T-cell (primary cell): ENCODE data around the gene SYPL1. TPM values are rescaled to one million over a fixed set of nuclear protein-coding genes. Genes with fewer than 3 reads are reported as not detected.
A peak's percentile ranks its signal among the peaks of the same experiment; 100 is the strongest.

Experiments
- ATAC-seq, 4 experiments: fragments of 200-7000 bp in 3 of 4; fragments of 150-1000 bp in 1 of 4; cut with Tn5 transposase; replicated peaks in 1 of 4; 1 replicate in 3 of 4; 2 replicates in 1 of 4; pipeline ENCODE4 v1.10.0; 2021; ENCODE audit warnings: moderate library complexity in 3 of 4, mild to moderate bottlenecking in 2 of 4, moderate number of reproducible peaks in 1 of 4
- CTCF ChIA-PET, 2 donors: fragments of 300-600 bp; sonication (Branson Sonifier 250); formaldehyde crosslinking; loops; one replicate each; lab custom pipeline; 2022; ENCODE audit warnings: antibody characterized with exemption in 2 of 2; lab: Charles Lee
- POLR2A ChIA-PET, 2 donors: fragments of 300-600 bp; sonication (Branson Sonifier 250); formaldehyde crosslinking; loops; one replicate each; lab custom pipeline; 2022; ENCODE audit warnings: antibody characterized with exemption in 2 of 2; lab: Charles Lee
- DNase-seq, 35 experiments: peaks; one replicate each; pipeline versions ENCODE4 v3.0.0 to v3.0.0-alpha.2; 2013 to 2023
- H3K27ac ChIP-seq: one replicate; pipeline ENCODE4 v1.5.1; 2013; ENCODE audit warnings: low read length
- H3K27me3 ChIP-seq, 2 experiments: replicated peaks in 1 of 2; 1 replicate in 1 of 2; 2 replicates in 1 of 2; pipeline versions ENCODE4 v1.6.1 to v1.7.0; 2013; ENCODE audit warnings: low read length in 1 of 2, mixed read lengths in 1 of 2; ENCODE audit not compliant: control insufficient read depth in 2 of 2, insufficient read depth in 2 of 2; ENCODE audit errors: extremely low read depth in 1 of 2
- H3K36me3 ChIP-seq, 2 donors: 1 replicate in 1 of 2; 2 replicates in 1 of 2; pipeline versions ENCODE4 v1.6.1 to v1.7.0; 2013; ENCODE audit warnings: low read length in 1 of 2; ENCODE audit not compliant: control insufficient read depth in 2 of 2, insufficient read depth in 1 of 2; ENCODE audit errors: extremely low read depth in 1 of 2
- H3K4me1 ChIP-seq, 2 experiments: 1 replicate in 1 of 2; 2 replicates in 1 of 2; pipeline versions ENCODE4 v1.6.1 to v1.7.0; 2013; ENCODE audit warnings: low read length in 2 of 2, mixed read lengths in 1 of 2; ENCODE audit not compliant: insufficient read depth in 2 of 2, control insufficient read depth in 1 of 2; ENCODE audit errors: extremely low read depth in 1 of 2
- H3K4me3 ChIP-seq, 2 donors: 1 replicate in 1 of 2; 2 replicates in 1 of 2; pipeline versions ENCODE4 v1.5.1 to v1.7.0; 2013; ENCODE audit warnings: mild to moderate bottlenecking in 2 of 2, low read length in 1 of 2, moderate library complexity in 1 of 2; ENCODE audit not compliant: control insufficient read depth in 1 of 2; ENCODE audit errors: extremely low read depth in 1 of 2
- H3K9me3 ChIP-seq: 2 replicates; pipeline ENCODE4 v1.7.0; 2013
- H3K27ac Mint-ChIP-seq, 2 donors: one replicate each; pipeline ENCODE4 v1.8.0; 2020 to 2021; ENCODE audit warnings: mild to moderate bottlenecking in 2 of 2, mixed read lengths in 2 of 2
- H3K27me3 Mint-ChIP-seq, 2 donors: one replicate each; pipeline ENCODE4 v1.8.0; 2021 to 2022; ENCODE audit warnings: mixed read lengths in 2 of 2
- H3K36me3 Mint-ChIP-seq: one replicate; pipeline ENCODE4 v1.8.0; 2021; ENCODE audit warnings: mixed read lengths
- H3K4me1 Mint-ChIP-seq, 3 donors: one replicate each; pipeline ENCODE4 v1.8.0; 2020 to 2022; ENCODE audit warnings: mixed read lengths in 3 of 3, mild to moderate bottlenecking in 1 of 3
- H3K4me3 Mint-ChIP-seq, 3 donors: one replicate each; pipeline ENCODE4 v1.8.0; 2020 to 2022; ENCODE audit warnings: mild to moderate bottlenecking in 3 of 3, mixed read lengths in 3 of 3, moderate library complexity in 3 of 3
- H3K9me3 Mint-ChIP-seq, 3 donors: one replicate each; pipeline ENCODE4 v1.8.0; 2020 to 2022; ENCODE audit warnings: mixed read lengths in 3 of 3
- WGBS: methylation state at CpG from one replicate; pipeline ENCODE4 v1.1.5; 2013; ENCODE audit warnings: missing lambda C conversion rate; ENCODE audit not compliant: insufficient coverage; 5-methylcytosine and 5-hydroxymethylcytosine counted together
- total RNA-seq, 35 experiments: library from RNA in 6 of 35; stranded (reverse) in 6 of 35; fragments of 120-200 nt in 1 of 35; gene quantifications; one replicate each; pipeline versions ENCODE4 v1.2.1 to v1.2.4 and lab custom pipeline; 2013 to 2026

SYPL1 gene
- total RNA-seq, 5 donors from 2014 or later (not counting 1 experiment from before 2014, with no cell fraction given), result 36.5 to 44.7 (median 42.6) TPM

- no peak overlapping the region for H3K4me3 ChIP-seq
- H3K27ac Mint-ChIP-seq, result no peak overlapping the region
These were observed 52.6 kb downstream of the SYPL1 start for GRCh38 chr7:106059556-106059955.

GRCh38 chr7:106058928-106059324 lies 53.2 kb downstream of the SYPL1 start:
- Mint-ChIP-seq H3K27ac (no peak overlapping the region), H3K36me3 (no peaks in the 10 kb centered on the region)
- H3K27ac ChIP-seq, result no peak overlapping the region

More at GRCh38 chr7:106059556-106059955, 52.6 kb downstream of the SYPL1 start:
- H3K4me1 Mint-ChIP-seq, result peaks cover 27 to 49% (median 31%) of the 10 kb centered on the region in 3 donors
- CTCF ChIA-PET, result interaction anchor here (1.8 to 4.9 kb wide), 3 partner anchors 95 to 107 kb away, joined by 9 to 67 read pairs (median 59); no protein-coding TSS in a partner anchor
- H3K36me3 Mint-ChIP-seq, result no peaks in the 10 kb centered on the region
- H3K4me3 Mint-ChIP-seq, result no peak overlapping the region
- ATAC-seq (no peak), DNase-seq (no peak)
- no peaks in the 10 kb centered on the region for H3K9me3 Mint-ChIP-seq
- Histone ChIP-seq H3K4me1 (peaks cover 0 to 25% of the 10 kb centered on the region in 2 experiments), H3K27ac (no peak overlapping the region), H3K27me3 (peaks cover 0 to 1% of the 10 kb centered on the region in 2 experiments), H3K9me3 (no peaks in the 10 kb centered on the region), H3K36me3 (no peaks in the 10 kb centered on the region)
- 83% methylated on average over 2 of the region's 2 CpGs for WGBS
- POLR2A ChIA-PET, result interaction anchor here in 1 of 2 donors (0.5 kb wide), 1 partner anchor 24 kb away, joined by 4 read pairs; no protein-coding TSS in a partner anchor
- H3K27me3 Mint-ChIP-seq, result no peaks in the 10 kb centered on the region

GRCh38 chr7:106057962-106058927 lies 53.9 kb downstream of the SYPL1 start:
- peak in 6 of 35 experiments; percentile 10 to 42 (median 17) for DNase-seq
- Mint-ChIP-seq H3K9me3 (no peaks in the 10 kb centered on the region), H3K36me3 (no peaks in the 10 kb centered on the region), H3K4me3 (no peak overlapping the region), H3K27ac (no peak overlapping the region), H3K4me1 (peaks cover 27 to 41% (median 29%) of the 10 kb centered on the region in 3 donors), H3K27me3 (no peaks in the 10 kb centered on the region)
- 57% methylated on average over 16 of the region's 19 CpGs for WGBS
- H3K9me3 ChIP-seq, result no peaks in the 10 kb centered on the region
- POLR2A ChIA-PET, result interaction anchor here (0.6 to 1.2 kb wide), 3 partner anchors 13 to 22 kb away, joined by 4 read pairs; no protein-coding TSS in a partner anchor
- H3K4me3 ChIP-seq, result no peak overlapping the region
- H3K27me3 ChIP-seq, result peaks cover 0 to 4% of the 10 kb centered on the region in 2 experiments
- H3K4me1 ChIP-seq, result peaks cover 0 to 25% of the 10 kb centered on the region in 2 experiments
- ATAC-seq, result peak in 3 of 4 experiments; percentile 28 to 43 (median 28)
- H3K36me3 ChIP-seq, result no peaks in the 10 kb centered on the region
- CTCF ChIA-PET, result interaction anchor here (0.5 to 4.9 kb wide), 15 partner anchors 13 to 404 kb away, joined by 3 to 67 read pairs (median 4); no protein-coding TSS in a partner anchor
- H3K27ac ChIP-seq, result no peak overlapping the region

More at GRCh38 chr7:106058928-106059324, 53.2 kb downstream of the SYPL1 start:
- H3K4me1 Mint-ChIP-seq, result peaks cover 27 to 46% (median 31%) of the 10 kb centered on the region in 3 donors
- POLR2A ChIA-PET, result interaction anchor here in 1 of 2 donors (0.5 to 0.6 kb wide), 2 partner anchors 22 to 24 kb away, joined by 4 read pairs; no protein-coding TSS in a partner anchor
- peaks cover 0 to 4% of the 10 kb centered on the region in 2 experiments for H3K27me3 ChIP-seq
- H3K4me3 ChIP-seq, result no peak overlapping the region
- no peaks in the 10 kb centered on the region for H3K9me3 ChIP-seq
- peaks cover 0 to 25% of the 10 kb centered on the region in 2 experiments for H3K4me1 ChIP-seq
- no peaks in the 10 kb centered on the region for H3K9me3 Mint-ChIP-seq
- no peak for ATAC-seq
- no peak for DNase-seq
- no peak overlapping the region for H3K4me3 Mint-ChIP-seq
- no peaks in the 10 kb centered on the region for H3K36me3 ChIP-seq
- H3K27me3 Mint-ChIP-seq, result no peaks in the 10 kb centered on the region
- WGBS, result 100% methylated on average over 1 of the region's 3 CpGs
- CTCF ChIA-PET, result interaction anchor here (0.9 to 4.9 kb wide), 9 partner anchors 13 to 108 kb away, joined by 3 to 67 read pairs (median 5); no protein-coding TSS in a partner anchor

DNA sequence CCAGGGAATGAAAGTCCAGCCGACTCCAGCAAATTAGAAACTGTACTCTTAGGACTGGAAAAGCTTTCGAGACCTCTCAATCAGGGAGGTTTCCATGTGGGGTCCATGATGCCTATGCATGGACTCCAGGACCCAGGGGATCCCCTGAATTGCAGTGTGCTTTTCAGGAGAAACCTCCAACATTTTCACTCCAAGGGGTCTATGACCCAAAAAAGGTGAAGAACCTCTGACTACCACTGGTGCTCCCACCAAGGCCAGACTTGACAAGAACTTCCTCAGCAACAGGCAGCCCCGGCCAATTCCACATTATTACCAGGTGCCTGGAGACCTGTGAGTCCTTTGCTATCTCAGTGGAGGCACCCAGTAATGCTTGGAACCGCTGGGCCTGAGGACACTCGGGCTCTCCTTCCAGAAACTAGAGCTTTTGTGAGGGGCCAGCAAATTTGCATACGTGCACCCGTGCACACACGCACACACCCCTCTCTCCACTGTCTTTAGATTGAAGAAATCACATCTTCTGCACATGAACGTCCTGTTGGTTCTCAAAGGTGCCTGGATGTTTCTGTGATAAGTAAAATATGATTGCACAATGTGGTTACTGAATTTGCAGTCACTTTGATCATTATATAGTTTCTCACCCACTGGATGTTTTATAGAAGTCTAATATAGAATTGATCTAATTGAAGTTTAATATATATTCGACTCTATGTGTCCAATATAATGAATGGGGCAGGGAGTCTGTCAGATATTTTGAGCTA lies 54.7 kb downstream of the SYPL1 start:
- peaks cover 0 to 22% of the 10 kb centered on the region in 2 experiments for H3K4me1 ChIP-seq
- WGBS, result 34% methylated on average over 3 of the region's 10 CpGs
- H3K4me1 Mint-ChIP-seq, result peaks cover 21 to 35% (median 21%) of the 10 kb centered on the region in 3 donors
- ChIA-PET CTCF (interaction anchor here (0.5 to 4.9 kb wide), 16 partner anchors 9 to 405 kb away, joined by 3 to 67 read pairs (median 4); no protein-coding TSS in a partner anchor), POLR2A (interaction anchor here (1.1 to 1.2 kb wide), 2 partner anchors 14 kb away, joined by 4 read pairs; no protein-coding TSS in a partner anchor)
- DNase-seq (peak in 1 of 35 experiments; percentile 10), ATAC-seq (peak in 3 of 4 experiments; percentile 5 to 56 (median 14))
- no peak overlapping the region for H3K27ac Mint-ChIP-seq
- no peaks in the 10 kb centered on the region for H3K27me3 Mint-ChIP-seq
- H3K36me3 ChIP-seq, result no peaks in the 10 kb centered on the region
- no peaks in the 10 kb centered on the region for H3K36me3 Mint-ChIP-seq
- H3K9me3 Mint-ChIP-seq, result no peaks in the 10 kb centered on the region
- no peak overlapping the region for H3K4me3 ChIP-seq
- no peaks in the 10 kb centered on the region for H3K9me3 ChIP-seq
- H3K4me3 Mint-ChIP-seq, result no peak overlapping the region
- no peak overlapping the region for H3K27ac ChIP-seq
- H3K27me3 ChIP-seq, result peaks cover 0 to 4% of the 10 kb centered on the region in 2 experiments

- POLR2A ChIA-PET, result interaction anchor here in 1 of 2 donors (0.7 kb wide), 1 partner anchor 70 kb away, joined by 7 read pairs; no protein-coding TSS in a partner anchor
- H3K4me1 ChIP-seq, result peaks cover 0 to 19% of the 10 kb centered on the region in 2 experiments
- 56% methylated on average over 5 of the region's 9 CpGs for WGBS
These were observed 55.5 kb downstream of the SYPL1 start for GRCh38 chr7:106056513-106057203.

More at GRCh38 chr7:106056513-106057203, 55.5 kb downstream of the SYPL1 start:
- Histone ChIP-seq H3K9me3 (no peaks in the 10 kb centered on the region), H3K27ac (no peak overlapping the region), H3K36me3 (no peaks in the 10 kb centered on the region), H3K4me3 (no peak overlapping the region), H3K27me3 (peaks cover 0 to 4% of the 10 kb centered on the region in 2 experiments)
- CTCF ChIA-PET, result interaction anchor here (1.1 to 4.9 kb wide), 8 partner anchors 9 to 107 kb away, joined by 3 to 67 read pairs (median 6); no protein-coding TSS in a partner anchor
- ATAC-seq (peak; percentile 89 to 98 (median 94)), DNase-seq (peak; percentile 29 to 85 (median 63))
- H3K4me1 Mint-ChIP-seq, result peaks cover 16 to 30% (median 19%) of the 10 kb centered on the region in 3 donors
- no peaks in the 10 kb centered on the region for H3K27me3 Mint-ChIP-seq
- H3K4me3 Mint-ChIP-seq, result no peak overlapping the region
- H3K9me3 Mint-ChIP-seq, result no peaks in the 10 kb centered on the region
- H3K36me3 Mint-ChIP-seq, result no peaks in the 10 kb centered on the region
- no peak overlapping the region for H3K27ac Mint-ChIP-seq
